GM18508 (cell line): ENCODE data around the gene RINT1.
"Not testable (repeated sequence)": the region's sequence is repeated elsewhere in the genome, so short reads cannot be mapped to it uniquely, and the experiment has no call there.

ENCODE experiments used
- ATAC-seq: cut with Tn5 transposase; IDR thresholded peaks from one replicate; pipeline ENCODE4 v1.9.1; 2021; ENCODE audit warnings: moderate number of reproducible peaks; ENCODE audit not compliant: insufficient read depth, unreplicated experiment

Gene RINT1

GRCh38 chr7:105531792-105532671 is at the start of gene RINT1:
RINT1 (plus strand) TSS chr7:105532201; CDS start chr7:105532316, 115 bp downstream.
- ATAC-seq: peak; percentile 86

GRCh38 chr7:105487579-105488571 is 44.1 kb upstream of the RINT1 start:
- no peak for ATAC-seq

GRCh38 chr7:105489409-105489808 is 42.6 kb upstream of the RINT1 start:
- ATAC-seq: no peak

DNA sequence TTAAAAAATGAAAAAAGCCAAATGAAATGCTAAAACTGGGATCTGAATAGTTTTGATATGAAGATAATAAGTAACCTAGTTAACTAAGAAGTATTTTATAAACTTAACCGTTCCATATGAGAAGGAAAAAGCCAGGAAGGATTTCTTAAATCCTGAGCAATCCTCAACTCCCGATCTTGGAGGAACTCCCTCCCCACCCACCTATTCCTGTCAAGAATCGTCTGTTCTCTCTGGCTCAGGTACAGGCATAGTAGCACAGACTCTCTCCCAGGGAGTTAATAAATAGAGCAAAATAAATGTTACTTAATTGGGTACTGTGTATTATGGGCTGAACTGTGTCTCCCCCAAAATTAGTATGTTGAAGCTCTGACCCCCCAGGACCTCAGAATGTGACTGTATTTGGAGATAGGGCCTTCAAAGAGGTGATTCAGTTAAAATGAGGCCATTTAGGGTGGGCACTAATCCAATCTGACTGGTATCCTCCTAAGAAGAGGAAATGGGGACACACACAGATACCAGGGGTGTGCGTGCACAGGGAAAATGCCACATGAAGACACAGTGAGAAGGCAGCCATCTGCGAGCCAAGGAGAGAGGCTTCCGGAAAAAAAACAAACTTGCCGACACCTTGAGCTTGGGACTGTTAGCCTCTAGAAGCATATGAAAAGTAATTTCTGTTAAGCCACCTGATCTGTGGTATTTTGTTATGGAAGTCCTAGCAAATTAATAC is 38.6 kb upstream of the RINT1 start:
- no peak for ATAC-seq

DNA sequence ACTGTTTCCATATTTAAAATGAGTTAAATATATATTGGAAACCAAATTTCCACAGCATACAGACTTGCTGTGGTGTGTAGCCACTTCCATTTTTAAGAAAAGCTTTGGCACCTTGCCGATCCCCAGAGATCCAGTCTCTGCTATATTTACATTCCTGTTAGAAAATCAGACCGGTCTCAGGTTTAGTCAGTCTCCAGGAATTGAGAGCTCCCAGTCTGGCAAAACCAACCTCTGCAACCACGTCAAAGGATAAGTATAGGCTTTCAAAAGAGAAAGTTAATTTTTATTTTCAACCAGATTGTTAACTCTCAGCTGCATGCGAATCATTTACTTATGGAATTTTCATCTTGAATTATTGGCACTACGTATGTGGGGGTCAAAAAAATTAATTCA is 38.1 kb upstream of the RINT1 start:
- ATAC-seq: no peak

DNA sequence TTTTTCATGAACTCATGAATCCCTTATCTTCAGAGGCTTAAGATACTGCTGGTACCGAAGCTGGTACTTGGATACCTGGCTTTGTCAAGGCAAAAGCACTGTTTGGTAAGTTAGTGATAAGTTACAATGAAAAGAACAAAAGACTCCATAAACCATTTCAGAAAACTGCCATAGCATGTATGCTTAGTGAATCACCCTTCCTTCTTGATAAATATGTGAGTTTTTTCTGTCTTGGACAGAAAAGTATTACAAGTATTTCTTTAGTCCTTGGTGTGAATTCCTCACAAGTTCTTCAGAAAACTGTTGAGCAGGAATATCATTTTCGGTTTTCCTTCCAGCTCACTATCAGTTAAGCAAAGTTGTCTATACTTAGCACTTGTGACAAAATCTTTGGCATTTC is 35.5 kb upstream of the RINT1 start:
- ATAC-seq: no peak

GRCh38 chr7:105497016-105497415 is 35.0 kb upstream of the RINT1 start:
- no peak for ATAC-seq

DNA sequence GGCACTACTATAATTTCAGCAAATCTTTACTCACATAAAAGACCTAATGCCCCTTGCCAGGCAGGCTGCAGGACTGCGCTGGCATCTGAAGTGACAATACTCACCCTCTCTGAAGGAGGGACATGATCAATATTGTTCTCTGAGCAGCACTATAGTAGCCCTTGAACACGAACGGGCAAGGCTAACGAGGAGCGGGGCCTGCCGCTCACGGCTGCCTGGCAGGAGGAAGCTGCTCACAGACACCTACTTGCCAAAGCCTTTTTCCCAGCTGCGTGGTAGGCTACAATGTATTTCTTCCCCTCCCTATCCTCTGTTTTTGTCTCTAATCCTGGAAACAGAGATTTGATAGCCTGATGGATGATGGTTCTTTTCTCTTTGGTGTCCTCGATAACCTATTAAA is 29.8 kb upstream of the RINT1 start:
- ATAC-seq: no peak

- ATAC-seq: no peak
These were observed 19.6 kb upstream of the RINT1 start for GRCh38 chr7:105512415-105512814.

- ATAC-seq: no peak
These were observed 19.0 kb upstream of the RINT1 start for GRCh38 chr7:105512926-105513526.

GRCh38 chr7:105515610-105516009 is 16.4 kb upstream of the RINT1 start:
- not testable (repeated sequence) for ATAC-seq

DNA sequence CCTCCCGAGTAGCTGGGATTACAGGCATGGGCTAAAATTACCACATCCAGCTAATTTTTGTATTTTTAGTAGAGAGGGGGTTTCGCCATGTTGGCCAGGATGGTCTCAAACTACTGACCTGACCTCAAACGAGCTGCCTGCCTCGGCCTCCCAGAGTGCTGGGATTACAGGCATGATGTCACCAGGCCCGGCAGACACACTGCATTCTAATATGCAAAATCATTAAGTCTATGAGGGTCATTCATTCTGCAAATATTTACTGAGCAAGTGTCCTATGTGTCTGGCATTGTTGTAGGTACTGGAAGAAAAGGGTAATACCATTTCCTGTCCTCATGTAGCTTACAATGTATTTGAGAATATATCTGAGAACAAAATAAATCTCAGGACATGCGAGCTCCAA is 12.6 kb upstream of the RINT1 start:
- ATAC-seq: no peak

DNA sequence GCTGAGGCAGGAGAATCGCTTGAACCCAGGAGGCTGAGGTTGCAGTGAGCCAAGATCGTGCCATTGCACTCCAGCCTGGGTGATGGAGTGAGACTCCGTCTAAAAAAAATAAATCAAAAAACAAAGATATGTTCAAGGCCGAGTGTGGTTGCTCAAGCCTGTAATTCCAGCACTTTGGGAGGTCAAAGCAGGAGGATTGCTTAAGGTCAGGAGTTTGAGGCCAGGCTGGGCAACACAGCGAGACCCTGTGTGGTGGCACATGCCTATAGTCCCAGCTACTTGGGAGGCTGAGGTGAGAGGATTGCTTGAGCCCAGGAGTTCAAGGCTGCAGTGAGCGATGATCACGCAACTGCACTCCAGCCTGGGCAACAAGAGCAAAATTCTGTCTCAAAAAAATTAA is 11.4 kb upstream of the RINT1 start:
- ATAC-seq: not testable (repeated sequence)

DNA sequence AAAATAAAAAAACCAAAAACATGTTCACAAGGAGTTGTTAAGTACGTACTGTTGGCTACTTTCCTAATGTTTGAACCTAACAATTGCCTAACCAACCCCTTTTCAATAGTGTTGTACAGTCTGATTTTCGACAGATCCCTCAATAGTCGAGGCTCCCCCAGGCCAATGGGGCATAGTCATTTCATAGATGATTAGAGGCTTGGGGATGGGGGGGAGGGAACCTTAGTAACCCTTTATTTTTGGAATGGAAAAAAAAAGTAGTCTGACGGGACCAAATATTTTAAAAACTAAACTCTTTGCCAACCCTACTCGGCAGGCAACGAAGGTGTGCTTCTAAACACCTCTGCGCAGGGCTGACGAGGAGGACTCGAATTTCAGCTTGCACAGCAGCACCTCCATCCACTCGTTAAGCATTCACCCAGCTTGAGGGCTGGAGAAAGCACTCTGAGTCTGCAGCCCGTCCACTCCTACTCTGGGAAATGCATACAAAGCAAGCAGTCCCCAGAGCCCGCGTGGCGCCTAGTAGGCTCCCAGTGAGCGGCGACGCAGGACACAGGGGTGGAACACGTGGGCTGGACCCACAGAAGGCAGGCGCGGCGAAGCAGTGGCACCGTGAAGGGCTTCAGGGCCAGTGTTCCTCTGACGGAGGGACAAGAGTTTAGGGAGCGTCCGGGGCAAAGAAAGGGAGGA is 10.8 kb upstream of the RINT1 start:
- peak; percentile 16 for ATAC-seq

DNA sequence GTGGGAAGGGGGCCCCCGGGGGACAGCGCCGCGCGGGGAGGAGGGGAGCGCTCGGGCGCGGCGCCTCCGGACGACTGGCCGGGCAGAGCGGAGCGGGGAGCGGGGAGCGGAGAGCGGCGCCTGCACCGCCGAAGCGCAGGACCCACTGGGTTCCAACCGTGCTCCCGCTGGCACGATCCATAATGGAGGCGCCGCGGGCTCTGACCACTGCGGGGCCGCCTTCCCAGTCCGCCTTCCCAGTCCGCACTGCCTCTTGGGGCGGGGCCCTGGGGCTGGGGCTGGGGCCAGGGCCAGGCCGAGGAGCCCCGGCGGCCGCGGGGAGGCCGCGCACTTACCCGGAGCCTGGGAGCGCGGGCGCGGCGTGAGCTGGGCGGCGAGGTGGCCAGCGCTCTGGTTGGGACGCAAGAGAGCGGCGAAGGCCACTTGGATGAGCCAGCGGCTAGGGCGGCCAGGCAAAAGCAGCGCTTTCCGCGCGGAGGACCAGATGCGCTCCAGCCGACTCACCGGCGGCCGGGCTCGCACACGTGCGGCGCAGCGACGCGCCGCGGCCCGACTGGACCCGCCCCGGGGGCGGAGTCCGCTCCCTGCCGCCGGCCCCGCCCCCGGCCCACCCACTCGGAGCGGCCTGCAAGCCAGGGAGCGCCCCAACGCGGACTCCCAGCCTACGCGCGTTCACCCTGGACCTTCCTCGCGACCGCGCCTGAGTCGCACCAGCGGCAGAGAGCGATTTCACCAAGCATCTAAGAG is 10.1 kb upstream of the RINT1 start, which contains the start of gene PUS7:
PUS7 (minus strand) TSS at position 555 of the 747 bp plus-strand sequence. CDS start 13,759 bp downstream, outside the sequence.
- ATAC-seq: peak; percentile 51

DNA sequence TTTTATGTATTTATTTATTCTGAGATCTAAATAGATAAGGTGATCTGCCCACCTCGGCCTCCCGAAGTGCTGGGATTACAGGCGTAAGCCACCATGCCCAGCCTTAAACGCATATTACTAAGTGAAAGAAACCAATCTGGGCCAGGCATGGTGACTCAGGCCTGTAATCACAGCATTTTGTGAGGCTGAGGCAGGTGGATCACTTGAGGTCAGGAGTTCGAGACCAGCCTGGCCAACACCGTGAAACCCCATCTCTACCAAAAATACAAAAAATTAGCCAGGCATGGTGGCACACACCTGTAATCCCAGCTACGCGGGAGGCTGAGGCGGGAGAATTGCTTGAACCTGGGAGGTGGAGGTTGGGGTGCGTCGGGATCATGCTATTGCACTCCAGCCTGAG is 7.6 kb upstream of the RINT1 start:
- ATAC-seq: not testable (repeated sequence)

GRCh38 chr7:105524840-105525239 is 7.2 kb upstream of the RINT1 start:
- no peak for ATAC-seq

DNA sequence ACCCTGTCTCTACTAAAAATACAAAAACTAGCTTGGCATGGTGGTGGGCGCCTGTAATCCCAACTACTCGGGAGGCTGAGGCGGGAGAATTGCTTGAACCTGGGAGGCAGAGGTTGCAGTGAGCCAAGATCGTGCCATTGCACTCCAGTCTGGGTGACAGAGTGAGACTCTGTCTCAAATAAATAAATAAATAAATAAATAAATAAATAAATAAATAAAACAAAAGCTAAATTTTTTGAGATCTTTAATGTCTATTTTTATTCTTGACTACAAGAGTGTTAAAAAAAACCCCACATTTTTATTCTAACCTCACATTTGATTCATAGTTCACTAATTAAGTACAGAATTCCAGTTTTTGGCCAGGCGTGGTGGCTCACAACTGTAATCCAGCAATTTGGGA is 4.3 kb upstream of the RINT1 start:
- not testable (repeated sequence) for ATAC-seq

- no peak for ATAC-seq
These were observed 1.9 kb upstream of the RINT1 start for GRCh38 chr7:105530126-105530525.
